IMR-90 (cell line): ENCODE results near the gene TSACC. TPM values are rescaled to one million over a fixed set of nuclear protein-coding genes. Genes with fewer than 3 reads are reported as not detected.
A peak's percentile ranks its signal among the peaks of the same experiment; 100 is the strongest.

Source experiments
- ATAC-seq: fragments of 200-7000 bp; cut with Tn5 transposase; 2 replicates; pipeline ENCODE4 v1.9.1; 2020; ENCODE audit warnings: low read depth, mild to moderate bottlenecking, moderate library complexity
- BruUV-seq: library from RNA; stranded (reverse); fragments of 400-500 nt; replicated peaks from 2 replicates; lab custom pipeline; 2021; lab: Mats Ljungman, UMichigan
- CTCF ChIA-PET: fragments of 300-600 bp; formaldehyde crosslinking; extraction: SDS; loops from one replicate; lab custom pipeline; 2021; ENCODE audit warnings: antibody characterized with exemption; lab: Yijun Ruan, JAX
- POLR2A ChIA-PET: fragments of 300-600 bp; sonication (Branson Sonifier 250); formaldehyde crosslinking; loops from one replicate; lab custom pipeline; 2022; ENCODE audit warnings: antibody characterized with exemption; ENCODE audit not compliant: unreplicated experiment; lab: Charles Lee
- DNase-seq: peaks from one replicate; pipeline ENCODE4 v3.0.0; 2013
- H2AFZ ChIP-seq: replicated peaks from 2 replicates; pipeline ENCODE3; 2013; ENCODE audit warnings: low read length, mild to moderate bottlenecking; ENCODE audit not compliant: poor library complexity
- H2AK5ac ChIP-seq: 2 replicates; pipeline ENCODE4 v1.6.1; 2013; ENCODE audit warnings: low read depth, low read length, inconsistent platforms
- H2AK9ac ChIP-seq: replicated peaks from 2 replicates; pipeline ENCODE3; 2013; ENCODE audit warnings: mild to moderate bottlenecking, low read depth, low read length, moderate library complexity; ENCODE audit not compliant: poor library complexity
- H2BK120ac ChIP-seq: 2 replicates; pipeline ENCODE4 v1.6.1; 2013; ENCODE audit warnings: low read depth, low read length, inconsistent platforms
- H2BK15ac ChIP-seq: 3 replicates; pipeline ENCODE4 v1.6.1; 2013; ENCODE audit warnings: low read depth, low read length, inconsistent platforms
- H2BK20ac ChIP-seq: 2 replicates; pipeline ENCODE4 v1.6.1; 2013; ENCODE audit warnings: low read depth, mild to moderate bottlenecking, inconsistent platforms, low read length, moderate library complexity
- H2BK5ac ChIP-seq: 2 replicates; pipeline ENCODE4 v1.6.1; 2013; ENCODE audit warnings: mild to moderate bottlenecking, low read depth, low read length, inconsistent platforms; ENCODE audit not compliant: poor library complexity, severe bottlenecking
- H3K14ac ChIP-seq: replicated peaks from 2 replicates; pipeline ENCODE4 v1.6.1; 2013; ENCODE audit warnings: low read depth, low read length, inconsistent platforms
- H3K18ac ChIP-seq: 2 replicates; pipeline ENCODE4 v1.6.1; 2013; ENCODE audit warnings: low read depth, low read length, control low read depth
- H3K23ac ChIP-seq: 2 replicates; pipeline ENCODE4 v1.6.1; 2013; ENCODE audit warnings: low read depth, low read length, inconsistent platforms
- H3K27ac ChIP-seq: 2 replicates; pipeline ENCODE4 v1.5.1; 2013; ENCODE audit warnings: mild to moderate bottlenecking, control low read depth, low read length; ENCODE audit not compliant: insufficient read depth
- H3K27me3 ChIP-seq: 2 replicates; pipeline ENCODE4 v1.6.1; 2013; ENCODE audit warnings: low read length; ENCODE audit not compliant: control insufficient read depth, insufficient read depth
- H3K36me3 ChIP-seq: 2 replicates; pipeline ENCODE4 v1.6.1; 2013; ENCODE audit warnings: low read length, mixed read lengths; ENCODE audit not compliant: control insufficient read depth, insufficient read depth
- H3K4ac ChIP-seq: 2 replicates; pipeline ENCODE4 v1.6.1; 2013; ENCODE audit warnings: low read depth, low read length, inconsistent platforms
- H3K4me1 ChIP-seq: 2 replicates; pipeline ENCODE4 v1.6.1; 2013; ENCODE audit warnings: low read length, mixed read lengths; ENCODE audit not compliant: control insufficient read depth, insufficient read depth
- H3K4me2 ChIP-seq: 2 replicates; pipeline ENCODE4 v1.6.1; 2013; ENCODE audit warnings: low read depth, mild to moderate bottlenecking, control low read depth, low read length, moderate library complexity
- H3K4me3 ChIP-seq: 2 replicates; pipeline ENCODE4 v1.5.1; 2013; ENCODE audit warnings: low read depth, mild to moderate bottlenecking, control low read depth, low read length, moderate library complexity; ENCODE audit not compliant: insufficient read depth
- H3K56ac ChIP-seq: 2 replicates; pipeline ENCODE4 v1.6.1; 2013; ENCODE audit warnings: low read length, inconsistent platforms; ENCODE audit not compliant: insufficient read depth; ENCODE audit errors: extremely low read depth
- H3K79me1 ChIP-seq, 2 experiments: 2 replicates each; pipeline ENCODE4 v1.6.1; 2013; ENCODE audit warnings: low read length in 2 of 2, inconsistent platforms in 1 of 2, low read depth in 1 of 2
- H3K9ac ChIP-seq: 2 replicates; pipeline ENCODE4 v1.6.1; 2013; ENCODE audit warnings: low read depth, low read length, control low read depth
- H3K9me1 ChIP-seq: 2 replicates; pipeline ENCODE4 v1.6.1; 2013; ENCODE audit warnings: low read length, inconsistent platforms; ENCODE audit not compliant: insufficient read depth
- H3K9me3 ChIP-seq: 2 replicates; pipeline ENCODE4 v1.6.1; 2013; ENCODE audit warnings: low read length; ENCODE audit not compliant: control insufficient read depth, insufficient read depth
- H4K20me1 ChIP-seq: 2 replicates; pipeline ENCODE4 v1.6.1; 2013; ENCODE audit warnings: low read length, inconsistent platforms; ENCODE audit not compliant: insufficient read depth
- H4K5ac ChIP-seq: 2 replicates; pipeline ENCODE4 v1.6.1; 2013; ENCODE audit warnings: mild to moderate bottlenecking, low read depth, low read length, control low read depth
- H4K8ac ChIP-seq, 2 experiments: 2 replicates each; pipeline ENCODE4 v1.6.1; 2013; ENCODE audit warnings: low read depth in 2 of 2, low read length in 2 of 2, control low read depth in 1 of 2, inconsistent platforms in 1 of 2
- H4K91ac ChIP-seq: 2 replicates; pipeline ENCODE4 v1.6.1; 2013; ENCODE audit warnings: low read depth, low read length, inconsistent platforms; ENCODE audit not compliant: insufficient read depth
- BHLHE40 ChIP-seq: fragments of 150-350 bp; IDR thresholded peaks from 2 replicates; pipeline ENCODE4 v1.6.1; 2016; ENCODE audit warnings: mild to moderate bottlenecking, low read depth, low read length
- MXI1 ChIP-seq: IDR thresholded peaks from 2 replicates; pipeline ENCODE4 v1.6.1; 2012; ENCODE audit warnings: low read depth, mild to moderate bottlenecking, low read length, moderate library complexity, borderline replicate concordance
- WGBS, 2 experiments: methylation state at CpG; one replicate each; pipeline versions ENCODE4 v1.1.5 to v1.1.7; 2013; ENCODE audit warnings: missing lambda C conversion rate in 2 of 2; ENCODE audit not compliant: insufficient read length in 1 of 2; ENCODE audit errors: extremely low coverage in 2 of 2; 5-methylcytosine and 5-hydroxymethylcytosine counted together
- dilution Hi-C: fragments of 300-500 bp; cut with HindIII; formaldehyde crosslinking; loops from one replicate; pipeline ENCODE4 v1.14.3; 2018; ENCODE audit warnings: low sequenced_read_pairs; ENCODE audit not compliant: unreplicated experiment
- in situ Hi-C: fragments of 300-500 bp; cut with MboI; formaldehyde crosslinking; loops from 3 replicates; pipeline ENCODE4 v1.14.3; 2019; ENCODE audit warnings: low sequenced_read_pairs, inconsistent platforms, mixed read lengths
- intact Hi-C: fragments of 100-400 bp; cut with micrococcal nuclease; formaldehyde crosslinking; loops from 2 replicates; pipeline ENCODE4 v1.10.0; 2022
- polyA plus RNA-seq, 3 experiments: library from polyadenylated mRNA; depleted of rRNA; stranded (reverse); fragments of >200 nt; gene quantifications; 2 replicates each; pipeline ENCODE4 v1.2.3, GENCODE V29; 2012; ENCODE audit warnings: low replicate concordance in 1 of 3
- total RNA-seq: library from RNA; depleted of rRNA; stranded (reverse); fragments of >200 nt; gene quantifications from 2 replicates; pipeline ENCODE4 v1.2.3, GENCODE V29; 2012

Gene TSACC
- total and polyA plus RNA-seq, 2 of the 4 experiments (the other 2 are of a cell fraction): 0.75 TPM; not detected in 1

GRCh38 chr1:156320560-156320959 is 17.8 kb upstream of the TSACC start:
- Histone ChIP-seq H2BK15ac (no peak overlapping the region), H3K14ac (no peak overlapping the region), H3K9ac (no peak overlapping the region), H3K23ac (no peak overlapping the region), H3K4me1 (peaks cover 6% of the 10 kb centered on the region), H3K56ac (no peak overlapping the region), H3K27me3 (no peaks in the 10 kb centered on the region), H3K4me3 (no peak overlapping the region), H3K36me3 (peaks cover 70% of the 10 kb centered on the region), H3K4me2 (no peak overlapping the region), H3K9me1 (no peaks in the 10 kb centered on the region), H3K27ac (no peak overlapping the region), H3K79me1 (peaks cover 13 to 42% of the 10 kb centered on the region in 2 experiments), H2BK120ac (no peak overlapping the region), H3K4ac (no peak overlapping the region), H2BK5ac (peak overlapping the region; percentile 10), H4K91ac (no peak overlapping the region), H3K9me3 (no peaks in the 10 kb centered on the region), H2AK5ac (no peak overlapping the region), H2AFZ (no peak overlapping the region), H3K18ac (no peak overlapping the region), H4K20me1 (peaks cover 21% of the 10 kb centered on the region; the same call in 1 of the 2 replicates), H2BK20ac (no peak overlapping the region), H2AK9ac (no peak overlapping the region), H4K8ac (no peak overlapping the region), H4K5ac (no peak overlapping the region)
- WGBS, 2 experiments: no CpG with 5 or more reads among the region's 3 CpGs
- POLR2A ChIA-PET: no interaction called here
- TF ChIP-seq BHLHE40: no peak
- no peak for TF ChIP-seq MXI1
- dilution Hi-C loops: no loop called here
- intact Hi-C loops: no loop called here
- CTCF ChIA-PET: interaction anchor here (0.9 kb wide), 1 partner anchor 16 kb away, joined by 3 read pairs; no protein-coding TSS in a partner anchor
- DNase-seq (peak; percentile 21), ATAC-seq (no peak)
- no TSS peak for BruUV-seq
- in situ Hi-C loops: no loop called here
